Amygdala (tissue), 56 donors: Measurements from ENCODE around the gene PCBP3.
"Not testable (repeated sequence)": the region's sequence is repeated elsewhere in the genome, so short reads cannot be mapped to it uniquely, and the experiment has no call there.

Source experiments
- DNase-seq, 56 donors: peaks; one replicate each; lab custom pipeline; 2025; lab: John Stamatoyannopoulos, UW

PCBP3 gene

GRCh38 chr21:45720204-45720603 is 76.7 kb downstream of the PCBP3 start:
- DNase-seq = not testable (repeated sequence)

GRCh38 chr21:45721671-45722070 is 78.1 kb downstream of the PCBP3 start:
- no peak for DNase-seq

- DNase-seq = no peak
Observed at GRCh38 chr21:45723049-45723958, 79.8 kb downstream of the PCBP3 start.

GRCh38 chr21:45724345-45724961 is 80.9 kb downstream of the PCBP3 start:
- DNase-seq = peak in 16 of 56 donors; percentile 10 to 56 (median 25)

- DNase-seq = no peak
Observed at GRCh38 chr21:45724994-45725843, 81.7 kb downstream of the PCBP3 start.

GRCh38 chr21:45725844-45726200 is 82.3 kb downstream of the PCBP3 start:
- DNase-seq = no peak

GRCh38 chr21:45726438-45726837 is 82.9 kb downstream of the PCBP3 start:
- DNase-seq = no peak

GRCh38 chr21:45727390-45727789 is 83.9 kb downstream of the PCBP3 start:
- DNase-seq = no peak

GRCh38 chr21:45735259-45736000 is 91.9 kb downstream of the PCBP3 start:
- no peak for DNase-seq

- DNase-seq = no peak
Observed at GRCh38 chr21:45736042-45736689, 92.6 kb downstream of the PCBP3 start.

GRCh38 chr21:45736690-45737484 is 93.4 kb downstream of the PCBP3 start:
- DNase-seq = no peak

- no peak for DNase-seq
Observed at GRCh38 chr21:45737485-45738166, 94.1 kb downstream of the PCBP3 start.

GRCh38 chr21:45739218-45740087 is 95.9 kb downstream of the PCBP3 start:
- DNase-seq = no peak

- DNase-seq = no peak
Observed at GRCh38 chr21:45740088-45740440, 96.5 kb downstream of the PCBP3 start.

- no peak for DNase-seq
Observed at GRCh38 chr21:45740491-45741357, 97.2 kb downstream of the PCBP3 start.

GRCh38 chr21:45741691-45742090 is 98.2 kb downstream of the PCBP3 start:
- DNase-seq = no peak

GRCh38 chr21:45742247-45742646 is 98.7 kb downstream of the PCBP3 start:
- no peak for DNase-seq
